HG03175 (cell line): Measurements from ENCODE around the gene SLC6A6.
A peak's percentile ranks its signal among the peaks of the same experiment; 100 is the strongest.
"Not testable (repeated sequence)": the region's sequence is repeated elsewhere in the genome, so short reads cannot be mapped to it uniquely, and the experiment has no call there.

ENCODE experiments used
- ATAC-seq: cut with Tn5 transposase; IDR thresholded peaks from one replicate; pipeline ENCODE4 v1.9.1; 2021; ENCODE audit warnings: mild to moderate bottlenecking, moderate library complexity; ENCODE audit not compliant: unreplicated experiment

The SLC6A6 gene

DNA sequence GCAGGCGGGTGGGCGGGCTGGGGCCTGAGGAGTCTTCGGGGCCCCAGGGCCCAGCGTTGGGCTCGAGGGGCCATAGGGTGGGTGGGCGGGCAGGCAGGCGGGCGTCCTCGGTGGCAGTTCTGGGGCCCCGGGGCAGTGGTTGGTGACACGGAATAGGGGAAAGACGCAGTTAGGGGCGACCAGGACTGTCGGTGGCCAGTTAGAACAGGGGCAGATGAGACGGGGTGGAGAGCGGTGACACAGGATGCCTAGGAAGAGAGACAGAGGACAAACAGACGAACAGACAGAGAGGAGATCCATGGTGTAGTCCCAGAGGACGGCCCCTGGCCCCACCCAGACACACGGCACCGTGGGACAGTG, 101.3 kb downstream of the SLC6A6 start:
- no peak for ATAC-seq

DNA sequence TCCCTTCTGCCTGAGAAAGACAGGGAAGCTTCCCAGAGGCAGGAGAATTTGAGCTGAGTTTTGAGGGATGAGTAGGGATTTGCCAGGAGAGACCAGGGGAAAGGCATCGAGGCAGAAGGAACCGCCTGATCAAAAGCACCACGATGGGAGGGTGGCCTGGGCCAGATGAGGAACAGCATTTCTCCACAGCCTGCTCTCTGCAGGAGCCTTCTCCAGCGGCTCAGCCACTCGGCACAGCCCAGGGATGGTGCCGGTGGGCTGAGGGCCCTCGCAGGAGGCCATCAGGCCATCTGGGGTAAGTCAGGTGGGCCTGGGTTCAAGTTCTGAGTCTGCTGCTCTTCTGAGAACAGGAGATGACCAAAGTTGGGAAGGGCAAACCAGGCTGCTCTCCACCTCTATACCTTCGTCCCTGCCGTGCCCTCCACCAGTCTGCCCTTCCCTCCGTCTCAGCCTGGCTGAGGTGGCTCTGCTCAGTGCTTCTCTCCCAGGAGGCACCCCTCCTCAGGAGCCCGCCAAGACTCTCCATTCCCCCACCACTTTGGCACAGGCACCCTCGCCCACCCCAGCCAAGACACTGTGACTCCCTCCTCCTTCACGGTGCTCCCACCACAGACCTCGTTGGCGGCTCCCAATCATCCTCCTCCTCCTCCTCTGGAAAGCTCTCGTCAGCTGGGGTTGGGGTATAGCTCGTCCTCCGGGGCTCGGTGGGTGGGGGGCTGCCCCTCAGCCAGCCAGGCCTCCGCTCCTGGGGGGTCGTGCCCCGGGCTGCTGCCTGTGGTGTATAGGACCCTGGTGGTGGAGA, 102.8 kb downstream of the SLC6A6 start:
- no peak for ATAC-seq

DNA sequence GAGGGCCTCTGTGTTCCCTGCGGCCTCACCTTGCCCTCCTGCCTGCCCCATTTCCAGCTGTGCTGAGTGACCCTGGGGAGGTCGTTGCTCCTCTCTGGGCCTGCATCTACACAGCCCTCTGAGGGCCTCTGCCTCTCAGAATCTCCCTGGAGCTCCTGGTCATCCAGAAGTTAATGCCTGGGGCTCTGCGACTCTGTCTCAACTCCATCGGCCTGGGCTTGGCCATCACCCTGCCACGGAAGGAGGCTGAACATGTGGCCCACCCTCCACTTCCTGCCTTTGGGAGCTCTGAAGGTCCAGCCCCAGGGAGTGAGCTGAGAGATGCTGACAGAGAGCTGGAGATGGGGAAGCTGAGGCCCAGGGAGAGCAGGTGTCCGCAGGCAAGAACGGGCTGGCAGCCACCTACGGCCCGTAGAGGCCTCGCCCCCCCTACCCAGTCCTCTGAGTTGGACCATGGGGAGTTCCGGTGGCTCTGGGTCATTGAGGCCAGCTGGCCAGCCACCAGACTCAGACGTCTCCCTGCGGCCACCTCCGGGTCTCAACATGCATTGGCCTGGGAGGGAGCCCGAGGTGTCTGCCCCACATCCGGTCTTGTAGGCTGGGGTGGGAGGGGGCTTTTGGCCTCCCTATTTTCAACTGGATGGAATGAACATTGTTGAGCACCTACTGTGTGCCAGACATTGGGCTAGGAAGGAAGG, 103.5 kb downstream of the SLC6A6 start:
- ATAC-seq, result no peak

DNA sequence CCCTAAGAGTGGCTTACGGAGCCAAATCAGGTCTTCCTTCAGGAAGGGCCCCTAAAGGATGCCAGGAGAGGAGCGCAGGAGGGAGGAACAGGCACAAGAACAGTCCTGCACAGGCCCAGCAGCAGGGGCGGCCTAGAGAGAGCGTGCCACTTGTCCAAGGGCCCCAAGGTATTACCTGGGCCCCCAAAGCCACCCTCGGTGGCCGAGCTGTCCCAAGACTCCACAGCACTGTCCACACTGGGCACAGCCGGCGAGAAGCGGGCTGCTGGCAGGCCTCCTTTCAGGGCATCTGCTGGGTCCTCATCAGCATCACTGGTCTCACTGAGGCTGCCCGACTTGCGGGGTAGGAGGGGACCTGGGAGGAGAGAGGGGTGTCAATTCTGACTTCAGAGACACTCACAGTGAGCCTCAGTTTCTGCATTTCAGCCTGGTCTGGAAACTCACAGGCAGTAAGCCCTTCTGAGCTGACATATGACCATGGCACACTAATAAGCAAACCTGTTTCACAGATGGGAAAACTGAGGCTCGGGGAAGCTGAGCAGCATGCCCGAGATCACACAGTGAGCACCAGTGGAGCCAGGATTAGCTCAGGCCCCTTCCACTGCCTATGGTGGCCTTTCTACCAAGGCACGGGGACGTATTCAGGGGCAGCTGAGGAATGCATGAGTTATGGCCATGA, 104.4 kb downstream of the SLC6A6 start:
- no peak for ATAC-seq

DNA sequence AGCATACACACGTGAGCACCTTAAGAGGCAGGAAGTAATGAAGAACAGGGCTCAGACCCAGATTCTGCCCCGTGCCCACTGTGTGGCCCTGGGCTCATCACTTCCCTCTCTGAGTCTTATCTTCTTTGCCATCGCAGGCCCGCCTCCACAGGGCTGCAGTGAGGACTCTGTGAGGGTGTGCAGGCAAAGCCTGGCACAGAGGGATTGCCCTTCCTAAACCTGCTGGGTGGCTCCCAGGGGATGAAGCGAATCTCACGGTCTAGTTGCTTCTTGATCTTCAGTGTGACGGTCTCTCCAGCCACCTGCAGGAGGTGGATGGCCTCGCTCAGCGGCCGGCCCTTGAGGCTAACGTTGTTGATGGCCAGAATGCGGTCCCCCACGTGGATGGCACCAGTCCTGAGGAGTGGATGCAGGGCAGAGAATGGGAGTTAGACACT, 104.9 kb downstream of the SLC6A6 start:
- no peak for ATAC-seq

DNA sequence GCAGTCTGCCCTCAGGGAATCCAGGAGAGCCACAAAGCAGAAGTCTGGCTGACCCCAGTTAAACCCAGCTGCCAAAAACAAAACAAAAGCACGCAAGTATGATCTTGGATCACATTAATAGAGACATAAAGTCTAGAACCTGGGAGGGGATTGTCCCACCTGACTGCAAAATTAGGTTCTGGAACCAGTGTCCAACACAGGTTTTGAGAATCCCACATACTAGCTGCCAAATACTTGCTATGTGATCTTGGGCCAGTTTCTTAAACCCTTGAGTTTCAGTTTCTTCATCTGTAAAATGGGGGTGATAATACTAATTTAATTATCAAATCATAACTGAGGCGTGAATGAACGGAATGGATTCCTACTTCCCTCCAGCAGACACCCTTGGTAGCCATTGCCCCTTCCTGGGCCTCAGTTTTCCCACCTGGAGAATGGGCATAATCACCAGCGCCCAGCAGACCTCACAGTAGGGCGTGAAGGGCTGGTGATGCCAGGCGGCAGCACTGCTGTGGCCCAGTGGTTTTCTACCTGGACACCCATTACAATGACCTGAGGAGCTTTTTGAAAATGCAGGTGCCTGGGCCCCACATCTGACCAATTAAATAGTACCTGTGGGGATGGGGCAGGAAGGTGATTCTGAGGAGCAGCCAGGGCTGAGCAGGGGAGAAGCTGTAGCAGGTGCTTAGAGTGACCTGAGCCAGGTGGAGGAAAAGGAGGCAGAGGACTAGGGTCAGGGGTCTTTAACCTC, 105.5 kb downstream of the SLC6A6 start:
- ATAC-seq, result no peak

DNA sequence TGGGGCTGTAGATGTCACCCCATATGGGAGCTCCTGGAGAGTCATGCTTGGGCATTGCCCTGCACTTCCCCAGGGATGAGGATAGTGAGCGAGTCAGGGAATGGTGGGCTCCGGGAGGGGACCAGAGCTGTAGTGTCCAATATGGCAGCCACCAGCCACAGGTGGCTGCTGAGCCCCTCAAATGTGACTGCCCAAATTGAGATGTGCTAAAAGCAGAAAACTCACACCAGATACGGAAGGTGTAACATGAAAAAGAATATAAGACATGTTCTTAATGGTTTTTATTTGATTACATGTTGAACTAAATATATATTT, 106.1 kb downstream of the SLC6A6 start:
- ATAC-seq, result no peak

DNA sequence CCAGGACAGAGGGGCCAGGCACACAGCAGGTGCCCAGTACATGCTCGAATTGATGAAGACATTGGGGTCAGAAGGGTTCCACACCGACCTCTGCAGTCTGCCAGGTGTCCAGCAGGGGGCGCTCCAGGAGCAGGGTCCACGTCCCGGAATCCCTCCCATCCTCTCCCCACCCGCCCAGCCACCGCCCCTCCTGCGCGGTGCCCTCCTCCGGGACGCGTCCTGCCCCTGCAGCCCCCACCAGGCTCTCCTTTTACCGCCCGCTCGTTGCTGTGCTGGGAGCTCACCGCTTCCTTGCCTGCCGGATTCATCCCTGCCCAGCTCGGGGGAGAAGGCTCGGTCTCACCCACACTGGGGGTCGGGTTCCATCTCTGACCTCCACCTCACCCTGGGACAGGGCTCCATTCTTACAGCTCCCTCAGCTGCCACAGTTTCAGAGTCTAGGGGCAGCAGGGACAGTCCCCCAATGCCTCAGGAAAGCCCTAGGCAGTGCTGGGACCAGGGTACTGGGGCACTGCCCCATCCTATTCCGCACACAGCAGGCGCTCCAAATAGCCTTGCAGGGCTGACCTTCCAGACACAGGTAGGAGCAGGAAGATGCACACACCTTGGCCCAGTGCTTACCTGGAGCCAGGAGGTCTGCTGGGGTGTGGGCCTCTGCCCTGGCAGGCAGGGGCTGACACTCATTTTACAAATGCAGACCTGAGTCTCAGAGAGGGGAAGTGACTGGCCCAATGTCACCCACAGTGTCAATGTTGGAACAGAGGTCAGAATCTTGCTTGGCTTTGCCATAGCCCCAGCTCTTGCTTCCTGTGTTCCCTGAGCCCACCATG, 106.8 kb downstream of the SLC6A6 start:
- ATAC-seq, result peak; percentile 45

DNA sequence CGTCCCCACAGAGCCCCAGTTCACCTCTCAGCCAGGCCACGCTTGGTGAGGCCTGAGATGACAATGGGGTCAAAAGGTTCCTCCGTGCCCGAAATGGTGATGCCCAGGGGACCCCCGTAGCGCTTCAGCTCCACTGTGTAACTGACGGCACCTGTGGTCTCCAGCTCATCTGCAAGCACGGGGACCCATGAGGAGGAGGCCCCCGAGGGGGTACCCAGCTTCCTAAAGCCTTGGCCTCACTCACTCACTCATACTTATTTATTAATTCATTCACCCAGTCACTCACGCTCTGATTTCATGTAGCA, 107.3 kb downstream of the SLC6A6 start:
- no peak for ATAC-seq

DNA sequence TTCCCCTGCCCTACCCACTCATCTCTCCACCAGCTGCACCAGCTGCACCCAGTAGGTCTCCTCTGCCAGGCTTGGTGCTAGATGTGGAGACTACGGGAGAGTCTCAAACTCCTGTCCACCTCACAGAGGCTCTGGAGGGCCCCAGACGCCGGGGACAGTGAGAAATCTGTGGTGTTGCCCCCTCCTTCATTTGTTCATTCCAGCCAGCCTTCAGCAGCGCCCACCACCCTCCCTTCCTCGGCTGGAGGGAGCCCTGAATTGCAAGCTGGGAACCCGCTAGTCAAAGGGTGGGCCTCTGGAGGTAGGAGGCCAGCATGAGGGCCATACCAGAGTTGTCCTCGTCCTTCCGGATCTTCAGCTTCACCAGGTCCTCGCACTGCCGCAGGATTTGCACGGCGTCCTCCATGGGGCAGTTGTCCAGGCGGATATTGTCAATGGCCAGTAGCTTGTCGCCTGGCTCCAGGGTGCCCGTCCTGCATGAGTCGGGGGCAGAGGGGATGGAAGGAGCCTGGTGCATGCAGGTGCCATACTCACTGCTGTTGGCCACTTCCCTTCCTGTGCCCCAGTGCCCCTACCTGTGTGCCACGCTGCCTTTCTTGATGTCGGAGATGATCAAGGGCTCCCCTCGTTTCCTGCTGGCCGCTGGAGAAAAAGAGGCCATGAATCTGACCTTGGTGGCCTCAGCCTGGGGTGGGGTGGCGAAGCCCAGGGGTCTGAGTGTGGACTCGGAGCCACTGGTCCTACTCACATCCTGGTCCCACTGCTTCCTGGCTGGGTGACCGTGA, 108.6 kb downstream of the SLC6A6 start:
- no peak for ATAC-seq

DNA sequence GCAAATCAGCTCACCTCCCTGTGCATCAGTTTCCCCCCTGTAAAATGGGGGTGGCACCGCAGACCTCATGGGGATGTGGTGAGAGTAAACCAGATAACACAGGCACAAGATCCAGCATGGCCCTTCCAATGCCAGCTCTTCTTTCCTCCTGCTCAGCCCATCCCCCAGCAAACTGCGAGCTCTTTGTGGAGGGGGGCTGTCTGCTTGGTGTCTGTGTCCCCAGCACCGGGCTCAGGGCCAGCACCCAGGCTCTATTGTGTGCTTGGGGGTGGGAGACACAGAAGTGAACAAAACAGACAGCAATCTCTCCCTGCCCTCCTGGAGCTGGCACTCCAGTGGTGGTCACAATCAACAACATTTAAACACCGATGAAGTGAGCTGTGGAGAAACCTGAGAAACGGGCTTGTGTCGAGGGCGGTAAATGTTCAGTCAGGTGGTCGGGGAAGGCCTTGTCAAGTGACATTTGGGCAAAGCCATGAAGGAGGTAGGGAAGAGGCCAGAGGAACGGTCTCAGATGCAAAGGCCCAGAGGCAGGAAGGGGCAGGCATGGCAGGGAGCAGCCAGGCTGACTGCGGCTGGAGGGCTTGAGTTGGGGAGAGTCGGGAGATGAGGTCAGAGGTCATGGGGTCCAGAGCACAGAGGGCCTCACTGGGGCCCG, 109.3 kb downstream of the SLC6A6 start:
- no peak for ATAC-seq

DNA sequence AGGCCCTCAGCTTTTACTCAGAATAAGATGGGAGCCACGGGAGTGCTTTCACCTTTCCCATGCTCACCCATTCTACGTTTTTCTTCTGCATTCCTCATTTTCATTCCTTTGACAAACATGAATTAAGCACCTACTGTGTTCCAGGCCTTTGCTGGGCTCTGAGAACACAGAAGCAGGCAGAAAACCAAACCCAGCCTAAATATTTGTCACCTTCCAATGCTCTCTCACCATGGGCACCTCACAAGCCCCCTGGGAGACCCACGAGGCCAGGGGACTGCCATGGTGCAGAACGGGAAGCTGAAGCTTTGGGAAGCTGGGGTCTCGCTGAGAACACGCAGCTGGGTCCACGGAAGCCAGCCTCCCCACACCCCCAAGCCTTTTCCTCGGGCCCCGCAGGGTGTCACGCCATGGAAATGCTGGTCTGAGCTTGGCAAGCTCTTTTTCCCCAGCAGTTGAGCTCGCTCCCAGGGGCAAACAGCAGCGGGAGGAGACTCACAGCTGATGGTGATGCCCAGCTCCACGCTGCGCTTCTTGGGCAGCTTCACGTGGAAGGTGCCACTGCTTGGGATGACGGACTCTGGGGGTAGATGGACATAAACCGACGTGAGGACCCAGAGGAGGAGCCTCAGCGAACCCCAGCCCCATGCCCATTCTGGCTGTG, 110.0 kb downstream of the SLC6A6 start:
- no peak for ATAC-seq

DNA sequence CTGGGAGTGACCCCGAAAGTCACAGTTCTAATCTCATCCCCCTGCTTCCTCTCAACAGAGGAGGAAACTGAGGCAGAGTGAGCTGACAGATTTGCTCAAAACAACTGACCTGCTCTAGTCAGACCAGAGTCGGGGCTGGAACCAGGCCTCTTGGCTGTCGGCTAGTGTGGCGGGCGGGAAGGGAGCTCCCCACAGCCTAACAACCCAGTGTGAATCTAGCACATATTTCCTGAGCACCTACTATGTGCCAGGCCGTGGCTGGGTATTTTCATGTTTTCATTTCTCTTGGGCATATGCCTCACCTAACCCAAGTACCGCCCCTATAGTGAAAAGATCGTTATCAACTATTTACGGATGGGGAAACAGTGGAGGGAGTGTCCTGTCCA, 110.5 kb downstream of the SLC6A6 start:
- no peak for ATAC-seq

DNA sequence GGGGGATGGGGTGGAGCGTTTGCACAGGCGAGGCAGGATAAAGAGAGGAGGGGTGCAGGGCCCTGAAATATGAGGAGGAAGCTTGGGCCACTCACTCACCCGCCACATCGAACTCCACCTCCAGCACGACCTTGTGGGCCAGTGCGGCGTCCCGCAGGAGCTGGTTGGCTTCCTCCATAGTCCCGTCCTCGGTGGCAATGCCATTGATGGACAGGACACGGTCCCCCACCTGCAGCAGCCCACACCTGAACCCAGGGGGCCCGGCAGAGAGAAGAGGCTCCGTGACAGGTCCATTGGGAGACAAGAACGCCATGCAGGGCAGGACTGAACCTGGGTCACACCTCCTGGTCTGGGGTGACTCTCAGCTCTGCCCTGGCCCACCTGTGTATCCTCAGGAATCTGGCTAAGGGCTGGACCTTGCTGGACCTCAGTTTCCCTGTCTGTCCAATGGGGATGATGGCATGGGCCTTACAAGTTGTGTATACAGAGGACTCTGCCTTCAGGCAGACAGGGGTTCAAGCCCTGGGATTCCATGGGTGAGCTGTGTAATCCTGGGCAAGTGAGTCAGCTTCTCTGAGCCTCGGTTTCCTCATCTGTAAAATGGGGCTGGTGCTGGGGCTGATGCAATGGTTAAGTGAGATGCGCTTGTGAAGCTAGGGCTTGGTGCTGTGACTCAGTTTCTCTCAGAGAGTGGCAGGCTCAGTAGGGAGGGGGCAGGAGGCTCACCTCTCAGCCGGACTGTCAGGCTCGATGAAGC, 111.3 kb downstream of the SLC6A6 start:
- ATAC-seq, result no peak

DNA sequence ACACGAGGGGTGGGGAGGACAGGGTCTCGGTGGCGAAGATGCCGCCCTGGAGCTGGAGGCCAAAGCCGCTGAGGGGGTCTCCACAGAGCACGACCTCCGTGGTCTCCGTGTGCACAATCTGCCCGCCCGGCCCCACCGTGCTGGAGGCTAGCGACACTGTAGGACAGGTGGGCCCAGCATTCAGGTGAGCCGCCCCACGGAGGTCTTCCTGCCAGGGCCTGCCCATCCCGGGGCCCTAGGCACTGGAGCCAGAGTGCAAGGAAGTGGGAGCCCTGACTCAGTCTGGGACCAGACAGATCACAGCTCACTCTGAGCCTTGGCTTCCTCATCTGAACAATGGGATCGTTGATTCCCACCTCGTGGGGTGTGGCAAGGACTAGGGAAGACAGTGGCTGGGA, 111.9 kb downstream of the SLC6A6 start:
- no peak for ATAC-seq

DNA sequence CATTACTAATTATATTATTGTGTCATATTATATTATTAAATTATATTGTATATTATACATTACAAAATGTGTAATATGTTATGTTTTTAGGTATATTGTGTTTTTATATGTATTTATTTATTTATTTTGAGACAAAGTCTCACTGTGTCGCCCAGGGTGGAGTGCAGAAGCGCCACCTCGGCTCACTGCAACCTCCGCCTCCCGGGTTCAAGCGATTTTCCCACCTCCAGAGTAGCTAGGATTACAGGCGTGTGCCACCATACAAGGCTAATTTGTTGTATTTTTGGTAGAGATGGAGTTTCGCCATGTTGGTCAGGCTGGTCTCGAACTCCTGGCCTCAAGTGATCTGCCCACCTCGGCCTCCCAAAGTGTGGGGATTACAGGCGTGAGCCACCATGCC, 113.1 kb downstream of the SLC6A6 start:
- ATAC-seq, result not testable (repeated sequence)

DNA sequence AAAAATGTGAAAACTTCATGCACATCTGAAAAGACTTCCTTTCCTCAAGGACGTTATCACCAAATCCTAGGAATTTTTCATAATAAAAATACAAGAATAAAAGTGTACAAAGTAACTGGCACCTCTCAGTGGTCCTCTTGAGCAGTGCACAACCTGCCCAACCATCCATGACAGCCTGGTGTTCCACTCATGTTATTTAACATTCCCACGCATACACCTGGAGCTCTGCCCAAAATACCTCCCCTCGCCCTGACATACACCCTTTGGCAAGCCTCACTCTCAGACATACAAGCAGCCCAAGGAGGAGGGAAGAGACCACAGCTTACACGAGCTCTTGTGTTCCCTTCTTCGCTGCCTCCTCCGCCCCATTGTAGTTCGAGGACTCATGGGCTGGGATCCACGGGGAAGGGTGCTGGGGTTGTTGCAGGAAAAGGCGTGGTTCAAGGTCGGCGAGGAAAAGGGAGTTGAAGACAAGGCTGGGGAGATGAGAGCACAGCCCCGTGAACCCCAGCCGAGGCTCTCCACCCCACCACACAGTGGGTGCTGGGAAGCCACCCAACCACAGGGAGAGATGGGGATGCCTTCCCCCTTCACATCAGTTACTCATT, 114.4 kb downstream of the SLC6A6 start:
- no peak for ATAC-seq
